ENCODE results near the gene PFKFB2.
A peak's percentile ranks its signal among the peaks of the same experiment; 100 is the strongest.

GRCh38 chr1:207010726-207011125 lies 42.3 kb upstream of the PFKFB2 start:
- TF ChIP-seq CTCF (IDR thresholded peaks at IDR 0.05) (no peak), POLR2A (IDR thresholded peaks at IDR 0.05) (no peak), EP300 (IDR thresholded peaks at IDR 0.05) (peak in 2 of 4 donors; percentile 69 to 84), POLR2AphosphoS5 (IDR thresholded peaks at IDR 0.05) (peak; percentile 50 to 62)

Data from upper lobe of left lung (tissue), 4 donors.